Thyroid gland (tissue), 4 donors: ENCODE measurements around the gene ZBTB32.

ENCODE experiments used
- POLR2A ChIP-seq, 2 donors: fragments of 450-650 bp; IDR thresholded peaks; one replicate each; pipeline ENCODE4 v1.6.1; 2017; ENCODE audit warnings: antibody characterized with exemption in 2 of 2, mild to moderate bottlenecking in 2 of 2, moderate library complexity in 1 of 2
- TF ChIP-seq, protein P1 (sequence below), 6 experiments: fragments of 200-600 bp in 3 of 6; fragments of 450-650 bp in 3 of 6; sonication (generic) in 3 of 6; IDR thresholded peaks; one replicate each; pipeline ENCODE4 v1.5.1; 2016 to 2019; ENCODE audit warnings: antibody characterized with exemption in 6 of 6, mild to moderate bottlenecking in 2 of 6, inconsistent platforms in 1 of 6, moderate library complexity in 1 of 6

DNA sequence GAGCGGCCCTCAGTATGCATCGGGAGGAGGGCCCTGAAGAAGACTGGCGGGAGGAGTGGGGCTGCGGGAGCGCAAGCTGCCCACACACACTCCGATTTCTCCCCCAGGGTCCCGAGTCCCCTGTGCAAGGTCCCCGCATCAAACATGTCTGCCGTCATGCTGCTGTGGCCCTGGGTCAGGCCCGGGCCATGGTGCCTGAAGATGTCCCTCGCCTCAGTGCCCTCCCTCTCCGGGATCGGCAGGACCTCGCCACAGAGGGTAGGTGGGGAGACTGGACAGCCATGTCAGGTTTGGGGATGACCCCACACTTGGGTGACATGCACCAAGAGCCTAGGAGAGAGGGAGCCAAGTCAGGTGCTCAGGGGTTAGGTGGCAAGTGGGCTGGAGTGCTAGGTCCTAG, 18.1 kb downstream of the ZBTB32 start:
- TF ChIP-seq, protein P1, sequence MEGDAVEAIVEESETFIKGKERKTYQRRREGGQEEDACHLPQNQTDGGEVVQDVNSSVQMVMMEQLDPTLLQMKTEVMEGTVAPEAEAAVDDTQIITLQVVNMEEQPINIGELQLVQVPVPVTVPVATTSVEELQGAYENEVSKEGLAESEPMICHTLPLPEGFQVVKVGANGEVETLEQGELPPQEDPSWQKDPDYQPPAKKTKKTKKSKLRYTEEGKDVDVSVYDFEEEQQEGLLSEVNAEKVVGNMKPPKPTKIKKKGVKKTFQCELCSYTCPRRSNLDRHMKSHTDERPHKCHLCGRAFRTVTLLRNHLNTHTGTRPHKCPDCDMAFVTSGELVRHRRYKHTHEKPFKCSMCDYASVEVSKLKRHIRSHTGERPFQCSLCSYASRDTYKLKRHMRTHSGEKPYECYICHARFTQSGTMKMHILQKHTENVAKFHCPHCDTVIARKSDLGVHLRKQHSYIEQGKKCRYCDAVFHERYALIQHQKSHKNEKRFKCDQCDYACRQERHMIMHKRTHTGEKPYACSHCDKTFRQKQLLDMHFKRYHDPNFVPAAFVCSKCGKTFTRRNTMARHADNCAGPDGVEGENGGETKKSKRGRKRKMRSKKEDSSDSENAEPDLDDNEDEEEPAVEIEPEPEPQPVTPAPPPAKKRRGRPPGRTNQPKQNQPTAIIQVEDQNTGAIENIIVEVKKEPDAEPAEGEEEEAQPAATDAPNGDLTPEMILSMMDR (IDR thresholded peaks at IDR 0.05), result no peak
- TF ChIP-seq POLR2A (IDR thresholded peaks at IDR 0.05), result no peak
